Endothelial cell of umbilical vein (primary cell): ENCODE measurements around the gene PTPRD. TPM values are rescaled to one million over a fixed set of nuclear protein-coding genes. Genes with fewer than 3 reads are reported as not detected.

Source experiments
- BruUV-seq: library from RNA; stranded (reverse); fragments of 400-500 nt; replicated peaks from 2 replicates; lab custom pipeline; 2021; lab: Mats Ljungman, UMichigan
- CTCF ChIA-PET: fragments of 300-600, 350-600 bp; sonication (Branson Sonifier 250); formaldehyde crosslinking; loops from one replicate; lab custom pipeline; 2021; ENCODE audit warnings: antibody characterized with exemption, inconsistent platforms; lab: Charles Lee
- POLR2A ChIA-PET: fragments of 300-600, 350-600 bp; sonication (Branson Sonifier 250); formaldehyde crosslinking; loops from one replicate; lab custom pipeline; 2021; ENCODE audit warnings: antibody characterized with exemption, inconsistent platforms; lab: Charles Lee
- DNase-seq: peaks from one replicate; pipeline ENCODE4 v3.0.0-alpha.2; 2011; ENCODE audit warnings: low read depth, low spot score
- FAIRE-seq: peaks from 2 replicates; lab custom pipeline; 2011; peaks lifted over from hg19 to GRCh38; lab: Jason Lieb, UNC
- H2AFZ ChIP-seq: 2 replicates; pipeline ENCODE4 v1.6.0; 2012; ENCODE audit warnings: low read depth, low read length, control low read depth, inconsistent platforms
- H3K27ac ChIP-seq: 2 replicates; pipeline ENCODE4 v1.5.1; 2011; ENCODE audit warnings: low read depth, mild to moderate bottlenecking, control low read depth, low read length, moderate library complexity; ENCODE audit not compliant: insufficient read depth
- H3K27me3 ChIP-seq, 2 experiments: 2 replicates each; pipeline versions ENCODE4 v1.6.0 to v1.6.1; 2011; ENCODE audit warnings: low read length in 2 of 2, mixed read lengths in 1 of 2; ENCODE audit not compliant: control insufficient read depth in 2 of 2, insufficient read depth in 2 of 2
- H3K36me3 ChIP-seq, 2 experiments: 2 replicates in 1 of 2; 3 replicates in 1 of 2; pipeline ENCODE4 v1.5.1; 2011; ENCODE audit warnings: low read length in 2 of 2, mild to moderate bottlenecking in 1 of 2, moderate library complexity in 1 of 2; ENCODE audit not compliant: control insufficient read depth in 2 of 2, insufficient read depth in 2 of 2; ENCODE audit errors: extremely low read depth in 1 of 2
- H3K4me1 ChIP-seq: 3 replicates; pipeline ENCODE4 v1.5.1; 2011; ENCODE audit warnings: mild to moderate bottlenecking, low read length; ENCODE audit not compliant: control insufficient read depth, insufficient read depth; ENCODE audit errors: extremely low read depth
- H3K4me2 ChIP-seq: 2 replicates; pipeline ENCODE4 v1.6.1; 2011; ENCODE audit warnings: low read length, control low read depth, mixed read lengths; ENCODE audit not compliant: insufficient read depth
- H3K4me3 ChIP-seq, 3 experiments: fragments of 200-600 bp in 1 of 3; sonication (generic), shearing (Covaris generic) in 1 of 3; replicated peaks in 1 of 3; 2 replicates each; pipeline ENCODE4 v1.5.1; 2011 to 2016; ENCODE audit warnings: control low read depth in 3 of 3, low read length in 3 of 3, mild to moderate bottlenecking in 2 of 3, inconsistent platforms in 1 of 3, low read depth in 1 of 3, moderate library complexity in 1 of 3; ENCODE audit not compliant: insufficient read depth in 1 of 3
- H3K79me2 ChIP-seq: 2 replicates; pipeline ENCODE4 v1.6.0; 2012; ENCODE audit warnings: low read length, inconsistent platforms; ENCODE audit not compliant: control insufficient read depth, insufficient read depth
- H3K9ac ChIP-seq: replicated peaks from 2 replicates; pipeline ENCODE3; 2011; ENCODE audit warnings: low read length, control low read depth; ENCODE audit not compliant: insufficient read depth; ENCODE audit errors: extremely low read depth
- H3K9me1 ChIP-seq: replicated peaks from 3 replicates; pipeline ENCODE4 v1.6.0; 2011; ENCODE audit warnings: mild to moderate bottlenecking, low read length; ENCODE audit not compliant: control insufficient read depth, insufficient read depth; ENCODE audit errors: extremely low read depth
- H3K9me3 ChIP-seq: replicated peaks from 2 replicates; pipeline ENCODE4 v1.5.1; 2012; ENCODE audit warnings: low read length, inconsistent platforms; ENCODE audit not compliant: control insufficient read depth, insufficient read depth
- H4K20me1 ChIP-seq: replicated peaks from 2 replicates; pipeline ENCODE3; 2011; ENCODE audit warnings: mild to moderate bottlenecking, low read length; ENCODE audit not compliant: control insufficient read depth, insufficient read depth; ENCODE audit errors: extremely low read depth
- EZH2 ChIP-seq: IDR thresholded peaks from 2 replicates; pipeline ENCODE4 v1.6.1; 2012; ENCODE audit warnings: borderline replicate concordance, low read depth, mild to moderate bottlenecking, moderate library complexity, low read length, inconsistent platforms; ENCODE audit not compliant: severe bottlenecking
- FOS ChIP-seq: IDR thresholded peaks from 2 replicates; pipeline ENCODE4 v1.6.1; 2011; ENCODE audit warnings: mild to moderate bottlenecking, low read length, moderate library complexity, borderline replicate concordance; ENCODE audit not compliant: insufficient read depth
- GATA2 ChIP-seq: IDR thresholded peaks from 2 replicates; pipeline ENCODE4 v1.7.0; 2011; ENCODE audit warnings: low read depth, mild to moderate bottlenecking, moderate library complexity, mixed read lengths, low read length; ENCODE audit not compliant: insufficient read length, insufficient read depth
- MYC ChIP-seq: IDR thresholded peaks from one replicate; pipeline ENCODE4 v1.6.1; 2011; ENCODE audit warnings: mild to moderate bottlenecking, low read depth, low read length
- POLR2A ChIP-seq: IDR thresholded peaks from 2 replicates; pipeline ENCODE4 v1.6.1; 2012; ENCODE audit warnings: low read depth, mild to moderate bottlenecking, control low read depth, low read length
- POLR2AphosphoS5 ChIP-seq: IDR thresholded peaks from 2 replicates; pipeline ENCODE4 v1.6.1; 2012; ENCODE audit warnings: low read depth, mild to moderate bottlenecking, control low read depth, low read length, moderate library complexity; ENCODE audit not compliant: insufficient read depth
- dilution Hi-C: fragments of 300-500 bp; cut with MboI; formaldehyde crosslinking; loops from one replicate; pipeline ENCODE4 v1.15.0; 2019; ENCODE audit warnings: low sequenced_read_pairs; ENCODE audit not compliant: extremely low pct_ligation_motif_present
- intact Hi-C: fragments of 100-400 bp; cut with micrococcal nuclease; formaldehyde crosslinking; loops from one replicate; pipeline ENCODE4 v1.10.0; 2022
- polyA plus RNA-seq, 4 experiments: library from polyadenylated mRNA; depleted of rRNA in 3 of 4; stranded (reverse) in 3 of 4; unstranded in 1 of 4; fragments of >200 nt; gene quantifications; 2 replicates each; pipeline versions ENCODE4 v1.2.1 to v1.2.3, GENCODE V29; 2011 to 2012; ENCODE audit warnings: missing spikeins in 1 of 4
- total RNA-seq: library from RNA; stranded (reverse); gene quantifications from 2 replicates; pipeline ENCODE4 v1.2.3, GENCODE V29; 2021
- TF ChIP-seq, protein P1 (sequence below): IDR thresholded peaks from 2 replicates; pipeline ENCODE4 v1.6.1; 2011; ENCODE audit not compliant: insufficient read depth, insufficient read length
- TF ChIP-seq, protein P2 (sequence below), 2 donors: IDR thresholded peaks; 1 replicate in 1 of 2; 2 replicates in 1 of 2; pipeline ENCODE4 v1.5.1; 2011; ENCODE audit warnings: low read length in 2 of 2, mild to moderate bottlenecking in 2 of 2, moderate library complexity in 2 of 2, control low read depth in 1 of 2, inconsistent platforms in 1 of 2, low read depth in 1 of 2; ENCODE audit not compliant: insufficient read depth in 1 of 2; ENCODE audit errors: extremely low read depth in 1 of 2

The PTPRD gene
- total and polyA plus RNA-seq, 2 donors (not counting 3 experiments of a cell fraction or from before 2014, with no cell fraction given) = 5.5 to 5.7 TPM

DNA sequence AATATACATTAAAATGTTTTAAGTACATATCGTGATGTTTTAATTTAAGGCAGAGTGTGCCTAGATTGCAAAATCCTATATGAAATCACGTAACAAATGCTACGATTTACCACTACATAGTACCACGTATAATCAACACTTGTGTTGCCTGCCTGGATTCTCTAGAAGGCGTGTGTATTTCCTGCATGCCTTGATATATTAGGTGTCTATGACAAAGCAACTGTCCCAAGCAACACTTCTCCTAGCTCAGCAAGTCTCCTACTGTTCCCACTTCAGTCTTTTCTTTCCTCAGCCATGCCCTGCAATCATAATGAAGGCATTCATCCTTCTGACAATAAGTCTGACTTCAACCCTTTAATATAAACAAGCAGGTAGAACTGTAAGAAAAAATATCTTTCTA lies 89.6 kb downstream of the PTPRD start:
- H3K4me3 ChIP-seq = no peak overlapping the region
- POLR2A ChIA-PET = no interaction called here
- TF ChIP-seq, protein P1, sequence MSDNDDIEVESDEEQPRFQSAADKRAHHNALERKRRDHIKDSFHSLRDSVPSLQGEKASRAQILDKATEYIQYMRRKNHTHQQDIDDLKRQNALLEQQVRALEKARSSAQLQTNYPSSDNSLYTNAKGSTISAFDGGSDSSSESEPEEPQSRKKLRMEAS = no peak
- no peak for TF ChIP-seq FOS
- no peak for TF ChIP-seq POLR2AphosphoS5
- no peak for TF ChIP-seq EZH2
- TF ChIP-seq MYC = no peak
- TF ChIP-seq, protein P2, sequence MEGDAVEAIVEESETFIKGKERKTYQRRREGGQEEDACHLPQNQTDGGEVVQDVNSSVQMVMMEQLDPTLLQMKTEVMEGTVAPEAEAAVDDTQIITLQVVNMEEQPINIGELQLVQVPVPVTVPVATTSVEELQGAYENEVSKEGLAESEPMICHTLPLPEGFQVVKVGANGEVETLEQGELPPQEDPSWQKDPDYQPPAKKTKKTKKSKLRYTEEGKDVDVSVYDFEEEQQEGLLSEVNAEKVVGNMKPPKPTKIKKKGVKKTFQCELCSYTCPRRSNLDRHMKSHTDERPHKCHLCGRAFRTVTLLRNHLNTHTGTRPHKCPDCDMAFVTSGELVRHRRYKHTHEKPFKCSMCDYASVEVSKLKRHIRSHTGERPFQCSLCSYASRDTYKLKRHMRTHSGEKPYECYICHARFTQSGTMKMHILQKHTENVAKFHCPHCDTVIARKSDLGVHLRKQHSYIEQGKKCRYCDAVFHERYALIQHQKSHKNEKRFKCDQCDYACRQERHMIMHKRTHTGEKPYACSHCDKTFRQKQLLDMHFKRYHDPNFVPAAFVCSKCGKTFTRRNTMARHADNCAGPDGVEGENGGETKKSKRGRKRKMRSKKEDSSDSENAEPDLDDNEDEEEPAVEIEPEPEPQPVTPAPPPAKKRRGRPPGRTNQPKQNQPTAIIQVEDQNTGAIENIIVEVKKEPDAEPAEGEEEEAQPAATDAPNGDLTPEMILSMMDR (IDR thresholded peaks at IDR 0.05; ENCODE audit: extremely low read depth in 1 of 2, insufficient read depth in 1 of 2, low read depth in 1 of 2, low read length in 2 of 2) = no peak
- no peak for TF ChIP-seq POLR2A
- no peak for TF ChIP-seq GATA2
- no peaks in the 10 kb centered on the region for H3K4me1 ChIP-seq
- intact Hi-C loops (no loop called here), dilution Hi-C loops (no loop called here)
- CTCF ChIA-PET = no interaction called here
- DNase-seq = no peak
- BruUV-seq = no TSS peak
- H3K9ac ChIP-seq = no peak overlapping the region
- H4K20me1 ChIP-seq = no peaks in the 10 kb centered on the region
- no peak overlapping the region for H3K27ac ChIP-seq
- no peak overlapping the region for H2AFZ ChIP-seq
- H3K36me3 ChIP-seq = no peaks in the 10 kb centered on the region
- no peaks in the 10 kb centered on the region for H3K27me3 ChIP-seq
- no peaks in the 10 kb centered on the region for H3K9me3 ChIP-seq
- no peak overlapping the region for H3K4me2 ChIP-seq
- H3K9me1 ChIP-seq = no peaks in the 10 kb centered on the region
- no peaks in the 10 kb centered on the region for H3K79me2 ChIP-seq
- FAIRE-seq = no peak
